GM13976 (cell line): ENCODE data around the gene ACOX1.

Source experiments
- DNase-seq: peaks from one replicate; pipeline ENCODE4 v3.0.0; 2012; ENCODE audit warnings: low spot score
- in situ Hi-C: fragments of 300-500 bp; cut with MboI; formaldehyde crosslinking; loops from one replicate; pipeline ENCODE4 v1.12.0; 2022; ENCODE audit warnings: low sequenced_read_pairs, mixed read lengths, inconsistent platforms; ENCODE audit not compliant: unreplicated experiment
- TF ChIP-seq, protein P1 (sequence below): IDR thresholded peaks from 2 replicates; pipeline ENCODE4 v1.5.1; 2012; ENCODE audit warnings: borderline replicate concordance, mild to moderate bottlenecking; ENCODE audit not compliant: insufficient read depth; ENCODE audit errors: extremely low read depth, missing control alignments, control extremely low read depth

ACOX1 gene

DNA sequence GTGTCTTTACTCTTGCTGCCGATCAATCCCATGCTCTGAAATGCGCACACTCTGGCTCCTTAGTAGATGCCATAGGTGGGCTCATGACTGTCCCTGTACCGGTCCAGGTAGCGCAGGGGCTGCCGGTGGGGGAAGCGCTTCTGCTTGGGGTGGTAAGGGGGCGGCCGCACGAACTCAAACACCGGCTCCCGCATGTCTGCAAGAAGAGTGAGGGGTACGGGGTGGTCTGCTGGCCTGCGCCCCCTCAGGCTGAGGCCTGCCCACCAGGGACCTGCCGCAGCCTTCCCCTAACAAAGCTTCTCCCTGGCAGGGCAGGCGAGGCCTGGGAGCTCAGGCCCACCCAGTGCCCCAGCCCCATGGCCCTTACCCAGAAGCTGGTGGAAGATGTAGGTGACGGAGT is 80.2 kb downstream of the ACOX1 start:
- in situ Hi-C loops, result no loop called here
- TF ChIP-seq, protein P1, sequence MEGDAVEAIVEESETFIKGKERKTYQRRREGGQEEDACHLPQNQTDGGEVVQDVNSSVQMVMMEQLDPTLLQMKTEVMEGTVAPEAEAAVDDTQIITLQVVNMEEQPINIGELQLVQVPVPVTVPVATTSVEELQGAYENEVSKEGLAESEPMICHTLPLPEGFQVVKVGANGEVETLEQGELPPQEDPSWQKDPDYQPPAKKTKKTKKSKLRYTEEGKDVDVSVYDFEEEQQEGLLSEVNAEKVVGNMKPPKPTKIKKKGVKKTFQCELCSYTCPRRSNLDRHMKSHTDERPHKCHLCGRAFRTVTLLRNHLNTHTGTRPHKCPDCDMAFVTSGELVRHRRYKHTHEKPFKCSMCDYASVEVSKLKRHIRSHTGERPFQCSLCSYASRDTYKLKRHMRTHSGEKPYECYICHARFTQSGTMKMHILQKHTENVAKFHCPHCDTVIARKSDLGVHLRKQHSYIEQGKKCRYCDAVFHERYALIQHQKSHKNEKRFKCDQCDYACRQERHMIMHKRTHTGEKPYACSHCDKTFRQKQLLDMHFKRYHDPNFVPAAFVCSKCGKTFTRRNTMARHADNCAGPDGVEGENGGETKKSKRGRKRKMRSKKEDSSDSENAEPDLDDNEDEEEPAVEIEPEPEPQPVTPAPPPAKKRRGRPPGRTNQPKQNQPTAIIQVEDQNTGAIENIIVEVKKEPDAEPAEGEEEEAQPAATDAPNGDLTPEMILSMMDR, result no peak
- no peak for DNase-seq

DNA sequence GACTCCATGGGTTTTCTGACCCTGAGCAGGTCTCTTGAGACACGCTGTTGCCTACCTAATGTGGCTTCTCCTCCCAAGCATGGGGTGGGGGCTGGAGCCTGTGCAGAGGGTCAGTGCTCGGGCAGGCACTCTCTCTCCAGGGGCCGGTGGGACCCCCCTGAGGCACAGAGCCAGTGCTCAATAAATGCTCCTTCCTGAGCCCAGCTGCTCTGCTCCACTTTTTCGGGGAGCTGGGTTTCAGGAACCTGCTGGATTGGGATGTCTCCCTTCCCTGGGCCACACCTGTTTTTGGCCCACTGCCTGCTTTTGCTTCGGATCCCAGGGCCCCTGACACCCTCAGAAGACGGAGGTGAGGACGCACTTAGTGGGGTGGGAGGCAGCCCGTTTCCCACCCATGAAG is 80.9 kb downstream of the ACOX1 start:
- in situ Hi-C loops, result no loop called here
- TF ChIP-seq, protein P1, result no peak
- no peak for DNase-seq

- in situ Hi-C loops, result no loop called here
- DNase-seq, result no peak
- TF ChIP-seq, protein P1, result no peak
Observed at GRCh38 chr17:75897160-75898019, 81.6 kb downstream of the ACOX1 start.

- in situ Hi-C loops, result no loop called here
- TF ChIP-seq, protein P1, result peak; percentile 71
- DNase-seq, result peak; percentile 94
Observed at GRCh38 chr17:75896415-75897159, 82.4 kb downstream of the ACOX1 start, which contains the start of gene TRIM65. Gene TRIM65 (minus strand): TSS chr17:75896951. CDS start chr17:75896937, 14 bp downstream.

DNA sequence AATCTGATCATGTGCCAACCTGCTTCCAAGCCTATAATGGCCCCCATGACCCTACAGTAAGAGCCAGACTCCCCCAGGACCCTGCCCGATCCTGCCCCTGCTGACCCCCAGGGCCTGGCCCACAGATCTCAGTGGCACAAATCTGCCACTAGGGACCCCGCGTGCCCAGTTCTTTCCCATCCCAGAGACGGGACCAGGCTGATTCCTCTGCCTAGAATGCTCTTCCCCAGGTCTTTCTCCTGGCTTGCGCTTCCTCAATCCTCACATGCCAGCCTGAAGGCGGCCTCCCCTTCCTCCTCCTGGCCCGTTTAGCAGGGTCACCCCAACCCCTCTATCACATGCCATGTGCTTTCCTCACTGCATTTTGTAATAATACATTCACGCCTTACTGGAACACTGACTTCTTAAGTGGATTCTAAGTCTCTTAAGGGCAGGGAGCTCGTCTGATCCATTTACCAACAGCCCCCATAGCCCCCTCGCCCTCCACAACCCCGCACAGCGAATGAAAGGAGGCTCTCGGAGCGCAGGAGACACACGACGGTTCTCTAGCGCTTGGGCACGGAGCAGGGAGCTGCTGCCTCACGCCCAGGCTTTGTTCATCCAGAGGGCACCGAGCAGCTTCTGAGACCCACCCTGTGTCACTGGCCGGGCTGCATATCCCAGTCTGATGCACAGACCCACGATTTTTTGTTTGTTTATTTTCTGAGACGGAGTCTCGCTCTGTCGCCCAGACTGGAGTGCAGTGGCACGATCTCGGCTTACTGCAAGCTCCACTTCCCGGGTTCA is 83.4 kb downstream of the ACOX1 start:
- in situ Hi-C loops, result no loop called here
- TF ChIP-seq, protein P1, result no peak
- DNase-seq, result no peak
